ENCODE results near the gene ARHGAP28.

DNA sequence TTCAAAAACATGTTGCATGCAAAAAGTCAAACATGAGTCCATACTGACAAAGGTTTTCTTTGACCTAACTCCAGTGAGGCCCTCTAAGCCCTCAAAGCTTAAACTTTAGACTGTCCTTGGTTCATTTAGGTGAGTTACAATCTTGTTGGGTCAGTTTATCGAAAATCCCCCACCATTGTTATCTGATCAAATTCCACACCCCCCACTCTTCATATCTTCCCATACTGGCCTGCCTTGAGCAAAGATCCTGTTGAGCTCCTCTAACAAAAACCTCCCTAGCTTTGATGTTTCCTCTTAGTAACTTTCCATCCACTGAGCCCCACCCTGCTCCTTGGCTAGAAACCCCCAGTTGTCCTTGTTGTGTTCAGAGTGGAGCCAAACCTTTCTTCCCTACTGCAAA is 193.7 kb downstream of the ARHGAP28 start:
- no peak for TF ChIP-seq POLR2A (IDR thresholded peaks at IDR 0.05)
- TF ChIP-seq, protein P1, sequence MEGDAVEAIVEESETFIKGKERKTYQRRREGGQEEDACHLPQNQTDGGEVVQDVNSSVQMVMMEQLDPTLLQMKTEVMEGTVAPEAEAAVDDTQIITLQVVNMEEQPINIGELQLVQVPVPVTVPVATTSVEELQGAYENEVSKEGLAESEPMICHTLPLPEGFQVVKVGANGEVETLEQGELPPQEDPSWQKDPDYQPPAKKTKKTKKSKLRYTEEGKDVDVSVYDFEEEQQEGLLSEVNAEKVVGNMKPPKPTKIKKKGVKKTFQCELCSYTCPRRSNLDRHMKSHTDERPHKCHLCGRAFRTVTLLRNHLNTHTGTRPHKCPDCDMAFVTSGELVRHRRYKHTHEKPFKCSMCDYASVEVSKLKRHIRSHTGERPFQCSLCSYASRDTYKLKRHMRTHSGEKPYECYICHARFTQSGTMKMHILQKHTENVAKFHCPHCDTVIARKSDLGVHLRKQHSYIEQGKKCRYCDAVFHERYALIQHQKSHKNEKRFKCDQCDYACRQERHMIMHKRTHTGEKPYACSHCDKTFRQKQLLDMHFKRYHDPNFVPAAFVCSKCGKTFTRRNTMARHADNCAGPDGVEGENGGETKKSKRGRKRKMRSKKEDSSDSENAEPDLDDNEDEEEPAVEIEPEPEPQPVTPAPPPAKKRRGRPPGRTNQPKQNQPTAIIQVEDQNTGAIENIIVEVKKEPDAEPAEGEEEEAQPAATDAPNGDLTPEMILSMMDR (IDR thresholded peaks at IDR 0.05), result no peak

Measured in vagina (tissue), 2 donors.